HepG2 (cell line): ENCODE results near the gene GABBR2. TPM values are rescaled to one million over a fixed set of nuclear protein-coding genes. Genes with fewer than 3 reads are reported as not detected.

Source experiments
- ATAC-seq: fragments of 200-7000 bp; cut with Tn5 transposase; 3 replicates; pipeline ENCODE4 v1.9.1; 2020; ENCODE audit warnings: mild to moderate bottlenecking, moderate library complexity
- BruUV-seq: library from RNA; stranded (reverse); fragments of 400-500 nt; replicated peaks from 2 replicates; lab custom pipeline; 2021; lab: Mats Ljungman, UMichigan
- CTCF ChIA-PET: fragments of 300-600 bp; formaldehyde crosslinking; extraction: SDS; loops from one replicate; lab custom pipeline; 2021; ENCODE audit warnings: low total read pairs, inconsistent platforms, low intra/inter-chr PET ratio; lab: Yijun Ruan, JAX
- POLR2A ChIA-PET: fragments of 350-600 bp; sonication (Branson Sonifier 250); formaldehyde crosslinking; loops from one replicate; lab custom pipeline; 2020; ENCODE audit warnings: antibody characterized with exemption, inconsistent platforms; lab: Yijun Ruan, JAX
- DNase-seq: peaks from one replicate; pipeline ENCODE4 v3.0.0-alpha.2; 2015; ENCODE audit warnings: low spot score
- FAIRE-seq: peaks from 3 replicates; lab custom pipeline; 2011; peaks lifted over from hg19 to GRCh38; lab: Jason Lieb, UNC
- H2AFZ ChIP-seq: one replicate; pipeline ENCODE4 v1.6.1; 2011; ENCODE audit warnings: low read length, inconsistent platforms
- H3K27ac ChIP-seq: fragments of 300-600 bp; 3 replicates; pipeline ENCODE4 v1.8.0; 2011; ENCODE audit warnings: mixed run types, mild to moderate bottlenecking, mixed read lengths, low read length, inconsistent platforms; ENCODE audit not compliant: insufficient read depth; ENCODE audit errors: extremely low read length
- H3K27me3 ChIP-seq, 2 experiments: fragments of 200-600 bp in 1 of 2; 2 replicates in 1 of 2; 3 replicates in 1 of 2; pipeline versions ENCODE4 v1.6.0 to v1.8.0; 2011; ENCODE audit warnings: low read length in 2 of 2, mild to moderate bottlenecking in 2 of 2, moderate library complexity in 2 of 2, inconsistent platforms in 1 of 2; ENCODE audit not compliant: insufficient read depth in 2 of 2, control insufficient read depth in 1 of 2
- H3K36me3 ChIP-seq, 2 experiments: fragments of 200-600 bp in 1 of 2; replicated peaks in 1 of 2; 2 replicates in 1 of 2; 3 replicates in 1 of 2; pipeline versions ENCODE4 v1.5.1 to v1.8.0; 2011; ENCODE audit warnings: low read length in 2 of 2, inconsistent platforms in 1 of 2; ENCODE audit not compliant: insufficient read depth in 2 of 2, control insufficient read depth in 1 of 2
- H3K4me1 ChIP-seq: 2 replicates; pipeline ENCODE4 v1.5.1; 2012; ENCODE audit warnings: low read length, inconsistent platforms; ENCODE audit not compliant: insufficient read depth
- H3K4me2 ChIP-seq: 2 replicates; pipeline ENCODE4 v1.6.0; 2011; ENCODE audit warnings: low read depth, low read length, inconsistent platforms
- H3K4me3 ChIP-seq, 3 experiments: fragments of 200-600 bp in 1 of 3; sonication (generic), shearing (Covaris generic) in 1 of 3; replicated peaks in 1 of 3; 2 replicates each; pipeline ENCODE4 v1.5.1; 2011 to 2016; ENCODE audit warnings: low read length in 3 of 3, inconsistent platforms in 2 of 3, low read depth in 2 of 3, mild to moderate bottlenecking in 2 of 3, control low read depth in 1 of 3, mixed read lengths in 1 of 3; ENCODE audit not compliant: insufficient read depth in 1 of 3
- H3K79me2 ChIP-seq: one replicate; pipeline ENCODE4 v1.6.1; 2011; ENCODE audit warnings: low read length, inconsistent platforms; ENCODE audit not compliant: insufficient read depth
- H3K9ac ChIP-seq: 2 replicates; pipeline ENCODE4 v1.6.0; 2011; ENCODE audit warnings: mild to moderate bottlenecking, low read depth, low read length, inconsistent platforms; ENCODE audit not compliant: insufficient read depth
- H3K9me3 ChIP-seq: 2 replicates; pipeline ENCODE4 v1.5.1; 2012; ENCODE audit warnings: mild to moderate bottlenecking, low read length
- H4K20me1 ChIP-seq: 2 replicates; pipeline ENCODE4 v1.6.0; 2011; ENCODE audit warnings: inconsistent platforms, mild to moderate bottlenecking, low read length, moderate library complexity; ENCODE audit not compliant: insufficient read depth
- AGO1 ChIP-seq: fragments of 200-400 bp; formaldehyde crosslinking; IDR thresholded peaks from 2 replicates; pipeline ENCODE4 v1.6.1; 2017; ENCODE audit warnings: mild to moderate bottlenecking, low read depth, low read length, moderate library complexity; ENCODE audit not compliant: poor library complexity, severe bottlenecking
- ARNTL ChIP-seq: sonication (generic); formaldehyde crosslinking; IDR thresholded peaks from 2 replicates; pipeline ENCODE4 v1.4.0; 2020; ENCODE audit warnings: mild to moderate bottlenecking, missing genetic modification reagents
- CCDC6 ChIP-seq: sonication (generic); formaldehyde crosslinking; IDR thresholded peaks from 2 replicates; pipeline ENCODE4 v1.8.1; 2022; ENCODE audit warnings: mild to moderate bottlenecking, missing genetic modification reagents, moderate library complexity
- FOXC1 ChIP-seq: sonication (generic); formaldehyde crosslinking; IDR thresholded peaks from 2 replicates; pipeline ENCODE4 v1.8.0; 2022; ENCODE audit warnings: mild to moderate bottlenecking, missing genetic modification reagents, borderline replicate concordance
- IKZF4 ChIP-seq: sonication (generic); formaldehyde crosslinking; IDR thresholded peaks from 2 replicates; pipeline ENCODE4 v1.5.1; 2020; ENCODE audit warnings: borderline replicate concordance, mild to moderate bottlenecking, low read depth, missing genetic modification reagents; ENCODE audit errors: not compliant biosample characterization
- JUND ChIP-seq: sonication (generic); formaldehyde crosslinking; IDR thresholded peaks from 2 replicates; pipeline ENCODE4 v1.8.0; 2022; ENCODE audit warnings: mild to moderate bottlenecking, missing genetic modification reagents
- MIER3 ChIP-seq: IDR thresholded peaks from 2 replicates; pipeline ENCODE4 v1.6.1; 2016; ENCODE audit warnings: missing compliant biosample characterization, borderline replicate concordance
- NAIF1 ChIP-seq: sonication (generic); formaldehyde crosslinking; IDR thresholded peaks from 2 replicates; pipeline ENCODE4 v1.5.0; 2020; ENCODE audit warnings: mild to moderate bottlenecking, missing genetic modification reagents, borderline replicate concordance
- PAWR ChIP-seq: sonication (generic); formaldehyde crosslinking; IDR thresholded peaks from 2 replicates; pipeline ENCODE4 v1.4.0; 2020; ENCODE audit warnings: missing genetic modification reagents, mild to moderate bottlenecking, borderline replicate concordance
- PITX1 ChIP-seq: sonication (generic); formaldehyde crosslinking; IDR thresholded peaks from 2 replicates; pipeline ENCODE4 v1.5.1; 2020; ENCODE audit warnings: mild to moderate bottlenecking, missing genetic modification reagents
- SP140L ChIP-seq: sonication (generic); formaldehyde crosslinking; IDR thresholded peaks from 2 replicates; pipeline ENCODE4 v1.4.0; 2020; ENCODE audit warnings: missing genetic modification reagents, borderline replicate concordance
- TEF ChIP-seq: sonication (generic); formaldehyde crosslinking; IDR thresholded peaks from 2 replicates; pipeline ENCODE4 v1.5.0; 2020; ENCODE audit warnings: missing genetic modification reagents
- ZGPAT ChIP-seq: IDR thresholded peaks from 2 replicates; pipeline ENCODE4 v1.6.1; 2016; ENCODE audit warnings: mild to moderate bottlenecking
- ZNF326 ChIP-seq: sonication (generic); formaldehyde crosslinking; IDR thresholded peaks from 2 replicates; pipeline ENCODE4 v1.4.0; 2020; ENCODE audit warnings: missing genetic modification reagents, borderline replicate concordance
- ZNF367 ChIP-seq: sonication (generic); formaldehyde crosslinking; IDR thresholded peaks from 2 replicates; pipeline ENCODE4 v1.4.0; 2020; ENCODE audit warnings: missing genetic modification reagents, borderline replicate concordance
- ZNF543 ChIP-seq: sonication (generic); formaldehyde crosslinking; IDR thresholded peaks from 2 replicates; pipeline ENCODE4 v1.4.0; 2020; ENCODE audit warnings: mild to moderate bottlenecking, missing genetic modification reagents
- ZNF670 ChIP-seq: sonication (generic); formaldehyde crosslinking; IDR thresholded peaks from 2 replicates; pipeline ENCODE4 v1.8.0; 2022; ENCODE audit warnings: mild to moderate bottlenecking, missing genetic modification reagents, borderline replicate concordance
- ZNF687 ChIP-seq: sonication (generic); formaldehyde crosslinking; IDR thresholded peaks from 2 replicates; pipeline ENCODE4 v1.5.1; 2020; ENCODE audit warnings: mild to moderate bottlenecking, missing genetic modification reagents, moderate library complexity
- in situ Hi-C: cut with HindIII; loops from 2 replicates; pipeline ENCODE4 v1.10.0; 2017; ENCODE audit warnings: low pct_unique_long_range_greater_than_20kb; ENCODE audit not compliant: extremely low pct_ligation_motif_present
- intact Hi-C: fragments of 100-400 bp; cut with micrococcal nuclease; formaldehyde crosslinking; loops from one replicate; pipeline ENCODE4 v1.10.0; 2022; ENCODE audit not compliant: unreplicated experiment
- polyA plus RNA-seq, 8 experiments: library from polyadenylated mRNA; depleted of rRNA in 3 of 8; stranded (reverse) in 7 of 8; unstranded in 1 of 8; fragments of >200 nt; fragmentation: Illumina TruSeq in 4 of 8; extraction: Trizol in 4 of 8; gene quantifications; 2 replicates each; pipeline versions ENCODE4 v1.2.1 to v1.2.3, GENCODE V29; 2011 to 2016; ENCODE audit warnings: low read depth in 4 of 8, missing spikeins in 1 of 8, mixed read lengths in 1 of 8; ENCODE audit not compliant: insufficient read depth in 1 of 8
- total RNA-seq, 5 experiments: library from RNA; depleted of rRNA; stranded (reverse); fragments of >200 nt; fragmentation: Illumina TruSeq; extraction: Trizol; gene quantifications; 2 replicates each; pipeline ENCODE4 v1.2.3, GENCODE V29; 2016; ENCODE audit warnings: low read depth in 1 of 5

Gene GABBR2
- total and polyA plus RNA-seq, 2 of the 13 experiments (the other 11 are each of a cell fraction or from before 2014, with no cell fraction given): 0.02 TPM; not detected in 1

- TF ChIP-seq AGO1: no peak
- no peak for TF ChIP-seq FOXC1 (CRISPR knock-in tag)
- no peak for TF ChIP-seq JUND
- no peak for TF ChIP-seq NAIF1 (CRISPR knock-in tag)
Observed at GRCh38 chr9:98374385-98375051, 334.2 kb downstream of the GABBR2 start (continued).

GRCh38 chr9:98373609-98374008, 335.1 kb downstream of the GABBR2 start:
- no TSS peak for BruUV-seq
- FAIRE-seq (no peak), ATAC-seq (no peak), DNase-seq (no peak)
- H3K4me2 ChIP-seq: no peak overlapping the region
- no peaks in the 10 kb centered on the region for H3K36me3 ChIP-seq
- no peaks in the 10 kb centered on the region for H3K9me3 ChIP-seq
- peaks cover 11% of the 10 kb centered on the region for H3K4me1 ChIP-seq
- H3K79me2 ChIP-seq: no peaks in the 10 kb centered on the region
- ChIA-PET POLR2A (no interaction called here), CTCF (no interaction called here)
- intact Hi-C loops (no loop called here), in situ Hi-C loops (no loop called here)
- H3K27ac ChIP-seq: no peak overlapping the region
- no peaks in the 10 kb centered on the region for H3K27me3 ChIP-seq
- H4K20me1 ChIP-seq: no peaks in the 10 kb centered on the region
- no peak overlapping the region for H3K4me3 ChIP-seq
- H3K9ac ChIP-seq: no peak overlapping the region
- no peak overlapping the region for H2AFZ ChIP-seq
- TF ChIP-seq ZNF326 (CRISPR knock-in tag) (no peak), TEF (CRISPR knock-in tag) (no peak), SP140L (CRISPR knock-in tag) (no peak), ZNF543 (CRISPR knock-in tag) (no peak), ZNF367 (CRISPR knock-in tag) (no peak), ARNTL (CRISPR knock-in tag) (no peak), PAWR (CRISPR knock-in tag) (no peak), PITX1 (CRISPR knock-in tag) (no peak), ZNF687 (no peak), IKZF4 (no peak), ZGPAT (CRISPR knock-in tag) (no peak), MIER3 (CRISPR knock-in tag) (no peak), CCDC6 (CRISPR knock-in tag) (no peak), ZNF670 (CRISPR knock-in tag) (no peak)
